ENCODE measurements around the gene TMEM229A. TPM values are rescaled to one million over a fixed set of nuclear protein-coding genes. Genes with fewer than 3 reads are reported as not detected.

Gene TMEM229A
- total RNA-seq, 1 experiment from 2014 or later: 0.74 TPM

DNA sequence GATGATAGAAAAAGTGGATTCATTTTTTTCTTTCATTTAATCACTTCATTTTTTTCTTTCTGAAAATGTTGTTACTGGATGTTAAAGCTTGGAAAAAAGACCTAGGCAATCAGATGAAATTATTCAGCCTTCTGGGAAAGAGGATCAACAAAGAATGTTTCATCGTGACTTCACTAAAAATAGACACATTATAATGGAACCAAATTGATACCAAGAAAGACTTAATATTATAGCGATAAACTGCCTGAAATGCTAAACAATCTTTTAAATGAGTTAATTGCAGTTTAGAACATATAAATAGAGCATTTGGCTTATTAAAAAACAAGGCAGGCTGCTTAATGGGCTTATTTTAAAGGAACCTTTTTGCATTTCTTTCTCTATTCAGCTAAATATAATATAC lies 25.6 kb upstream of the TMEM229A start (continued):
- TF ChIP-seq, protein P1, sequence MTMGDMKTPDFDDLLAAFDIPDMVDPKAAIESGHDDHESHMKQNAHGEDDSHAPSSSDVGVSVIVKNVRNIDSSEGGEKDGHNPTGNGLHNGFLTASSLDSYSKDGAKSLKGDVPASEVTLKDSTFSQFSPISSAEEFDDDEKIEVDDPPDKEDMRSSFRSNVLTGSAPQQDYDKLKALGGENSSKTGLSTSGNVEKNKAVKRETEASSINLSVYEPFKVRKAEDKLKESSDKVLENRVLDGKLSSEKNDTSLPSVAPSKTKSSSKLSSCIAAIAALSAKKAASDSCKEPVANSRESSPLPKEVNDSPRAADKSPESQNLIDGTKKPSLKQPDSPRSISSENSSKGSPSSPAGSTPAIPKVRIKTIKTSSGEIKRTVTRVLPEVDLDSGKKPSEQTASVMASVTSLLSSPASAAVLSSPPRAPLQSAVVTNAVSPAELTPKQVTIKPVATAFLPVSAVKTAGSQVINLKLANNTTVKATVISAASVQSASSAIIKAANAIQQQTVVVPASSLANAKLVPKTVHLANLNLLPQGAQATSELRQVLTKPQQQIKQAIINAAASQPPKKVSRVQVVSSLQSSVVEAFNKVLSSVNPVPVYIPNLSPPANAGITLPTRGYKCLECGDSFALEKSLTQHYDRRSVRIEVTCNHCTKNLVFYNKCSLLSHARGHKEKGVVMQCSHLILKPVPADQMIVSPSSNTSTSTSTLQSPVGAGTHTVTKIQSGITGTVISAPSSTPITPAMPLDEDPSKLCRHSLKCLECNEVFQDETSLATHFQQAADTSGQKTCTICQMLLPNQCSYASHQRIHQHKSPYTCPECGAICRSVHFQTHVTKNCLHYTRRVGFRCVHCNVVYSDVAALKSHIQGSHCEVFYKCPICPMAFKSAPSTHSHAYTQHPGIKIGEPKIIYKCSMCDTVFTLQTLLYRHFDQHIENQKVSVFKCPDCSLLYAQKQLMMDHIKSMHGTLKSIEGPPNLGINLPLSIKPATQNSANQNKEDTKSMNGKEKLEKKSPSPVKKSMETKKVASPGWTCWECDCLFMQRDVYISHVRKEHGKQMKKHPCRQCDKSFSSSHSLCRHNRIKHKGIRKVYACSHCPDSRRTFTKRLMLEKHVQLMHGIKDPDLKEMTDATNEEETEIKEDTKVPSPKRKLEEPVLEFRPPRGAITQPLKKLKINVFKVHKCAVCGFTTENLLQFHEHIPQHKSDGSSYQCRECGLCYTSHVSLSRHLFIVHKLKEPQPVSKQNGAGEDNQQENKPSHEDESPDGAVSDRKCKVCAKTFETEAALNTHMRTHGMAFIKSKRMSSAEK (CRISPR knock-in tag; IDR thresholded peaks at IDR 0.05; ENCODE audit: borderline replicate concordance): no peak
- TF ChIP-seq CREM (CRISPR knock-in tag; IDR thresholded peaks at IDR 0.05) (no peak), ESRRA (CRISPR knock-in tag; IDR thresholded peaks at IDR 0.05; ENCODE audit: borderline replicate concordance) (no peak), ZNF138 (CRISPR knock-in tag; conservative IDR thresholded peaks at IDR 0.05) (no peak), CREB1 (CRISPR knock-in tag; IDR thresholded peaks at IDR 0.05) (no peak)
- TF ChIP-seq, protein P2, sequence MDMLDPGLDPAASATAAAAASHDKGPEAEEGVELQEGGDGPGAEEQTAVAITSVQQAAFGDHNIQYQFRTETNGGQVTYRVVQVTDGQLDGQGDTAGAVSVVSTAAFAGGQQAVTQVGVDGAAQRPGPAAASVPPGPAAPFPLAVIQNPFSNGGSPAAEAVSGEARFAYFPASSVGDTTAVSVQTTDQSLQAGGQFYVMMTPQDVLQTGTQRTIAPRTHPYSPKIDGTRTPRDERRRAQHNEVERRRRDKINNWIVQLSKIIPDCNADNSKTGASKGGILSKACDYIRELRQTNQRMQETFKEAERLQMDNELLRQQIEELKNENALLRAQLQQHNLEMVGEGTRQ (CRISPR knock-in tag; IDR thresholded peaks at IDR 0.05): no peak
- TF ChIP-seq, protein P3, sequence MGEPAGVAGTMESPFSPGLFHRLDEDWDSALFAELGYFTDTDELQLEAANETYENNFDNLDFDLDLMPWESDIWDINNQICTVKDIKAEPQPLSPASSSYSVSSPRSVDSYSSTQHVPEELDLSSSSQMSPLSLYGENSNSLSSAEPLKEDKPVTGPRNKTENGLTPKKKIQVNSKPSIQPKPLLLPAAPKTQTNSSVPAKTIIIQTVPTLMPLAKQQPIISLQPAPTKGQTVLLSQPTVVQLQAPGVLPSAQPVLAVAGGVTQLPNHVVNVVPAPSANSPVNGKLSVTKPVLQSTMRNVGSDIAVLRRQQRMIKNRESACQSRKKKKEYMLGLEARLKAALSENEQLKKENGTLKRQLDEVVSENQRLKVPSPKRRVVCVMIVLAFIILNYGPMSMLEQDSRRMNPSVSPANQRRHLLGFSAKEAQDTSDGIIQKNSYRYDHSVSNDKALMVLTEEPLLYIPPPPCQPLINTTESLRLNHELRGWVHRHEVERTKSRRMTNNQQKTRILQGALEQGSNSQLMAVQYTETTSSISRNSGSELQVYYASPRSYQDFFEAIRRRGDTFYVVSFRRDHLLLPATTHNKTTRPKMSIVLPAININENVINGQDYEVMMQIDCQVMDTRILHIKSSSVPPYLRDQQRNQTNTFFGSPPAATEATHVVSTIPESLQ (CRISPR knock-in tag; IDR thresholded peaks at IDR 0.05): no peak
- TF ChIP-seq, protein P4, sequence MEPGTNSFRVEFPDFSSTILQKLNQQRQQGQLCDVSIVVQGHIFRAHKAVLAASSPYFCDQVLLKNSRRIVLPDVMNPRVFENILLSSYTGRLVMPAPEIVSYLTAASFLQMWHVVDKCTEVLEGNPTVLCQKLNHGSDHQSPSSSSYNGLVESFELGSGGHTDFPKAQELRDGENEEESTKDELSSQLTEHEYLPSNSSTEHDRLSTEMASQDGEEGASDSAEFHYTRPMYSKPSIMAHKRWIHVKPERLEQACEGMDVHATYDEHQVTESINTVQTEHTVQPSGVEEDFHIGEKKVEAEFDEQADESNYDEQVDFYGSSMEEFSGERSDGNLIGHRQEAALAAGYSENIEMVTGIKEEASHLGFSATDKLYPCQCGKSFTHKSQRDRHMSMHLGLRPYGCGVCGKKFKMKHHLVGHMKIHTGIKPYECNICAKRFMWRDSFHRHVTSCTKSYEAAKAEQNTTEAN (CRISPR knock-in tag; IDR thresholded peaks at IDR 0.05): no peak

DNA sequence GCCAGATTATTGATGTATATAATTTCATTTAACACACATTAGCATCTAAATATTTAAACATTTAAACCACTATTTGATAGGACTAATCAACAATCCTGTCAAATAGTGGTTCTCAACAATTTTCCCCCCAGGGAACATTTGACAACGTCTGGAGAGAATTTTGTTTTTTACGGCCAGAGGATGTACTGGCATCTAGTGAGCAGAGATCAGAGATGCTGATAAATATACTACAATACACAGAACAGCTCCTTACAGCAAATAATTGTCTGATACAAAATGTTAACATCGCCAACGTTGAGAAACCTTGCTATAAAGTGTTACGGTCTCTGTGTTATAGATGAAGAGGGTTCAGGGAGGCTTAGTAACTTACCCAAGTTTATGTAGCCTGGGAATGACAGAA lies 25.0 kb upstream of the TMEM229A start:
- POLR2A ChIA-PET: no interaction called here
- Mint-ChIP-seq H3K9me3 (no peaks in the 10 kb centered on the region), H3K4me1 (no peaks in the 10 kb centered on the region), H3K27ac (no peak overlapping the region), H3K4me3 (no peak overlapping the region), H3K36me3 (no peaks in the 10 kb centered on the region), H3K27me3 (ENCODE audit: low read depth) (no peaks in the 10 kb centered on the region)
- ATAC-seq: no peak
- DNase-seq (ENCODE audit: low spot score): no peak
- CTCF ChIA-PET: no interaction called here
- TF ChIP-seq NR2C2 (CRISPR knock-in tag; IDR thresholded peaks at IDR 0.05): no peak
- no peak for TF ChIP-seq EMX1 (CRISPR knock-in tag; IDR thresholded peaks at IDR 0.05)
- TF ChIP-seq, protein P5, sequence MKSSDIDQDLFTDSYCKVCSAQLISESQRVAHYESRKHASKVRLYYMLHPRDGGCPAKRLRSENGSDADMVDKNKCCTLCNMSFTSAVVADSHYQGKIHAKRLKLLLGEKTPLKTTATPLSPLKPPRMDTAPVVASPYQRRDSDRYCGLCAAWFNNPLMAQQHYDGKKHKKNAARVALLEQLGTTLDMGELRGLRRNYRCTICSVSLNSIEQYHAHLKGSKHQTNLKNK (CRISPR knock-in tag; IDR thresholded peaks at IDR 0.05): no peak
- no peak for TF ChIP-seq JUN (CRISPR knock-in tag; IDR thresholded peaks at IDR 0.05)
- no peak for TF ChIP-seq ZNF138 (CRISPR knock-in tag; conservative IDR thresholded peaks at IDR 0.05)
- TF ChIP-seq TCF7 (CRISPR knock-in tag; IDR thresholded peaks at IDR 0.05; ENCODE audit: low read depth): no peak
- no peak for TF ChIP-seq RORB (CRISPR knock-in tag; IDR thresholded peaks at IDR 0.05)
- TF ChIP-seq, protein P6, sequence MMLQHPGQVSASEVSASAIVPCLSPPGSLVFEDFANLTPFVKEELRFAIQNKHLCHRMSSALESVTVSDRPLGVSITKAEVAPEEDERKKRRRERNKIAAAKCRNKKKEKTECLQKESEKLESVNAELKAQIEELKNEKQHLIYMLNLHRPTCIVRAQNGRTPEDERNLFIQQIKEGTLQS (CRISPR knock-in tag; conservative IDR thresholded peaks at IDR 0.05): no peak
- TF ChIP-seq ZNF263 (CRISPR knock-in tag; IDR thresholded peaks at IDR 0.05; ENCODE audit: low read depth): no peak
- TF ChIP-seq, protein P7, sequence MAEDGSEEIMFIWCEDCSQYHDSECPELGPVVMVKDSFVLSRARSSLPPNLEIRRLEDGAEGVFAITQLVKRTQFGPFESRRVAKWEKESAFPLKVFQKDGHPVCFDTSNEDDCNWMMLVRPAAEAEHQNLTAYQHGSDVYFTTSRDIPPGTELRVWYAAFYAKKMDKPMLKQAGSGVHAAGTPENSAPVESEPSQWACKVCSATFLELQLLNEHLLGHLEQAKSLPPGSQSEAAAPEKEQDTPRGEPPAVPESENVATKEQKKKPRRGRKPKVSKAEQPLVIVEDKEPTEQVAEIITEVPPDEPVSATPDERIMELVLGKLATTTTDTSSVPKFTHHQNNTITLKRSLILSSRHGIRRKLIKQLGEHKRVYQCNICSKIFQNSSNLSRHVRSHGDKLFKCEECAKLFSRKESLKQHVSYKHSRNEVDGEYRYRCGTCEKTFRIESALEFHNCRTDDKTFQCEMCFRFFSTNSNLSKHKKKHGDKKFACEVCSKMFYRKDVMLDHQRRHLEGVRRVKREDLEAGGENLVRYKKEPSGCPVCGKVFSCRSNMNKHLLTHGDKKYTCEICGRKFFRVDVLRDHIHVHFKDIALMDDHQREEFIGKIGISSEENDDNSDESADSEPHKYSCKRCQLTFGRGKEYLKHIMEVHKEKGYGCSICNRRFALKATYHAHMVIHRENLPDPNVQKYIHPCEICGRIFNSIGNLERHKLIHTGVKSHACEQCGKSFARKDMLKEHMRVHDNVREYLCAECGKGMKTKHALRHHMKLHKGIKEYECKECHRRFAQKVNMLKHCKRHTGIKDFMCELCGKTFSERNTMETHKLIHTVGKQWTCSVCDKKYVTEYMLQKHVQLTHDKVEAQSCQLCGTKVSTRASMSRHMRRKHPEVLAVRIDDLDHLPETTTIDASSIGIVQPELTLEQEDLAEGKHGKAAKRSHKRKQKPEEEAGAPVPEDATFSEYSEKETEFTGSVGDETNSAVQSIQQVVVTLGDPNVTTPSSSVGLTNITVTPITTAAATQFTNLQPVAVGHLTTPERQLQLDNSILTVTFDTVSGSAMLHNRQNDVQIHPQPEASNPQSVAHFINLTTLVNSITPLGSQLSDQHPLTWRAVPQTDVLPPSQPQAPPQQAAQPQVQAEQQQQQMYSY (CRISPR knock-in tag; IDR thresholded peaks at IDR 0.05): no peak
- TF ChIP-seq, protein P8, sequence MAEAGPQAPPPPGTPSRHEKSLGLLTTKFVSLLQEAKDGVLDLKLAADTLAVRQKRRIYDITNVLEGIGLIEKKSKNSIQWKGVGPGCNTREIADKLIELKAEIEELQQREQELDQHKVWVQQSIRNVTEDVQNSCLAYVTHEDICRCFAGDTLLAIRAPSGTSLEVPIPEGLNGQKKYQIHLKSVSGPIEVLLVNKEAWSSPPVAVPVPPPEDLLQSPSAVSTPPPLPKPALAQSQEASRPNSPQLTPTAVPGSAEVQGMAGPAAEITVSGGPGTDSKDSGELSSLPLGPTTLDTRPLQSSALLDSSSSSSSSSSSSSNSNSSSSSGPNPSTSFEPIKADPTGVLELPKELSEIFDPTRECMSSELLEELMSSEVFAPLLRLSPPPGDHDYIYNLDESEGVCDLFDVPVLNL (CRISPR knock-in tag; IDR thresholded peaks at IDR 0.05; ENCODE audit: borderline replicate concordance, low read depth): no peak
- TF ChIP-seq TEAD4 (CRISPR knock-in tag; IDR thresholded peaks at IDR 0.05): no peak
- no peak for TF ChIP-seq SMAD4 (CRISPR knock-in tag; IDR thresholded peaks at IDR 0.05)
- TF ChIP-seq ZNF121 (CRISPR knock-in tag; IDR thresholded peaks at IDR 0.05): no peak
- TF ChIP-seq SOX15 (CRISPR knock-in tag; IDR thresholded peaks at IDR 0.05): no peak

Measured in WTC11 (cell line).